ENCODE measurements around the gene CCL24. TPM values are rescaled to one million over a fixed set of nuclear protein-coding genes. Genes with fewer than 3 reads are reported as not detected.
"Not testable (repeated sequence)": the region's sequence is repeated elsewhere in the genome, so short reads cannot be mapped to it uniquely, and the experiment has no call there.

Gene CCL24
- not detected for total RNA-seq

- Mint-ChIP-seq H3K9me3 (ENCODE audit: insufficient read depth) (no peaks in the 10 kb centered on the region), H3K36me3 (ENCODE audit: low read depth) (no peaks in the 10 kb centered on the region), H3K4me1 (ENCODE audit: low read depth) (no peaks in the 10 kb centered on the region), H3K4me3 (no peak within 1 kb of the TSS), H3K27me3 (ENCODE audit: low read depth) (no peaks in the 10 kb centered on the region), H3K27ac (no peak within 1 kb of the TSS)
- POLR2A ChIA-PET: no interaction called here
- DNase-seq: no peak
- ATAC-seq: no peak
- CTCF ChIA-PET: no interaction called here
Observed at GRCh38 chr7:75813781-75814236, at the start of gene CCL24. Gene CCL24, minus strand, starts transcription at chr7:75813806. Its CDS starts 91 bp downstream, at chr7:75813715.

GRCh38 chr7:75861636-75862035, 48.0 kb upstream of the CCL24 start:
- no peaks in the 10 kb centered on the region for H3K4me1 Mint-ChIP-seq (ENCODE audit: low read depth)
- POLR2A ChIA-PET: no interaction called here
- no peak overlapping the region for H3K4me3 Mint-ChIP-seq
- no peaks in the 10 kb centered on the region for H3K9me3 Mint-ChIP-seq (ENCODE audit: insufficient read depth)
- H3K27ac Mint-ChIP-seq: no peak overlapping the region
- no peaks in the 10 kb centered on the region for H3K36me3 Mint-ChIP-seq (ENCODE audit: low read depth)
- peaks cover 4% of the 10 kb centered on the region for H3K27me3 Mint-ChIP-seq (ENCODE audit: low read depth)
- CTCF ChIA-PET: no interaction called here
- no peak for ATAC-seq
- no peak for DNase-seq

GRCh38 chr7:75858410-75858809, 44.8 kb upstream of the CCL24 start:
- no peak for ATAC-seq
- Mint-ChIP-seq H3K4me1 (ENCODE audit: low read depth) (no peaks in the 10 kb centered on the region), H3K4me3 (no peak overlapping the region), H3K36me3 (ENCODE audit: low read depth) (no peaks in the 10 kb centered on the region), H3K27ac (no peak overlapping the region), H3K27me3 (ENCODE audit: low read depth) (peaks cover 7% of the 10 kb centered on the region), H3K9me3 (ENCODE audit: insufficient read depth) (no peaks in the 10 kb centered on the region)
- ChIA-PET CTCF (no interaction called here), POLR2A (no interaction called here)
- no peak for DNase-seq

- H3K4me3 Mint-ChIP-seq: no peak overlapping the region
- no peak for DNase-seq
- POLR2A ChIA-PET: no interaction called here
- CTCF ChIA-PET: no interaction called here
- no peak overlapping the region for H3K27ac Mint-ChIP-seq
- no peaks in the 10 kb centered on the region for H3K9me3 Mint-ChIP-seq (ENCODE audit: insufficient read depth)
- ATAC-seq: no peak
- peaks cover 3% of the 10 kb centered on the region for H3K27me3 Mint-ChIP-seq (ENCODE audit: low read depth)
- no peaks in the 10 kb centered on the region for H3K4me1 Mint-ChIP-seq (ENCODE audit: low read depth)
- H3K36me3 Mint-ChIP-seq (ENCODE audit: low read depth): no peaks in the 10 kb centered on the region
Observed at GRCh38 chr7:75856536-75856935, 42.9 kb upstream of the CCL24 start.

GRCh38 chr7:75854813-75855345, 41.3 kb upstream of the CCL24 start:
- H3K27ac Mint-ChIP-seq; H3K4me1 Mint-ChIP-seq (ENCODE audit: low read depth); DNase-seq; ATAC-seq; H3K4me3 Mint-ChIP-seq; POLR2A ChIA-PET; H3K27me3 Mint-ChIP-seq (ENCODE audit: low read depth); H3K36me3 Mint-ChIP-seq (ENCODE audit: low read depth); H3K9me3 Mint-ChIP-seq (ENCODE audit: insufficient read depth): not testable (repeated sequence)
- CTCF ChIA-PET: interaction anchor here (1.2 to 1.4 kb wide), 2 partner anchors 12 to 166 kb away, joined by 3 read pairs; no protein-coding TSS in a partner anchor

GRCh38 chr7:75854233-75854632, 40.6 kb upstream of the CCL24 start:
- peaks cover 7% of the 10 kb centered on the region for H3K27me3 Mint-ChIP-seq (ENCODE audit: low read depth)
- no peaks in the 10 kb centered on the region for H3K4me1 Mint-ChIP-seq (ENCODE audit: low read depth)
- POLR2A ChIA-PET: no interaction called here
- no peak overlapping the region for H3K27ac Mint-ChIP-seq
- DNase-seq (no peak), ATAC-seq (no peak)
- H3K36me3 Mint-ChIP-seq (ENCODE audit: low read depth): no peaks in the 10 kb centered on the region
- H3K9me3 Mint-ChIP-seq (ENCODE audit: insufficient read depth): no peaks in the 10 kb centered on the region
- CTCF ChIA-PET: interaction anchor here (1.2 to 1.4 kb wide), 2 partner anchors 13 to 166 kb away, joined by 3 read pairs; no protein-coding TSS in a partner anchor
- H3K4me3 Mint-ChIP-seq: no peak overlapping the region

- DNase-seq: no peak
- Mint-ChIP-seq H3K4me3 (no peak overlapping the region), H3K36me3 (ENCODE audit: low read depth) (no peaks in the 10 kb centered on the region), H3K4me1 (ENCODE audit: low read depth) (no peaks in the 10 kb centered on the region), H3K9me3 (ENCODE audit: insufficient read depth) (no peaks in the 10 kb centered on the region), H3K27ac (no peak overlapping the region), H3K27me3 (ENCODE audit: low read depth) (peaks cover 7% of the 10 kb centered on the region)
- ChIA-PET CTCF (no interaction called here), POLR2A (no interaction called here)
- ATAC-seq: no peak
Observed at GRCh38 chr7:75850235-75850634, 36.6 kb upstream of the CCL24 start.

GRCh38 chr7:75849573-75849972, 36.0 kb upstream of the CCL24 start:
- H3K27ac Mint-ChIP-seq: no peak overlapping the region
- H3K27me3 Mint-ChIP-seq (ENCODE audit: low read depth): peaks cover 7% of the 10 kb centered on the region
- H3K9me3 Mint-ChIP-seq (ENCODE audit: insufficient read depth): no peaks in the 10 kb centered on the region
- ATAC-seq (no peak), DNase-seq (no peak)
- ChIA-PET POLR2A (no interaction called here), CTCF (no interaction called here)
- H3K4me1 Mint-ChIP-seq (ENCODE audit: low read depth): no peaks in the 10 kb centered on the region
- H3K4me3 Mint-ChIP-seq: no peak overlapping the region
- H3K36me3 Mint-ChIP-seq (ENCODE audit: low read depth): no peaks in the 10 kb centered on the region

GRCh38 chr7:75847707-75848106, 34.1 kb upstream of the CCL24 start:
- Mint-ChIP-seq H3K27ac (no peak overlapping the region), H3K4me1 (ENCODE audit: low read depth) (peaks cover 6% of the 10 kb centered on the region), H3K36me3 (ENCODE audit: low read depth) (no peaks in the 10 kb centered on the region), H3K27me3 (ENCODE audit: low read depth) (peaks cover 5% of the 10 kb centered on the region), H3K4me3 (no peak overlapping the region), H3K9me3 (ENCODE audit: insufficient read depth) (no peaks in the 10 kb centered on the region)
- CTCF ChIA-PET: interaction anchor here (1.3 kb wide), 1 partner anchor 19 kb away, joined by 4 read pairs; no protein-coding TSS in a partner anchor
- no peak for ATAC-seq
- no peak for DNase-seq
- POLR2A ChIA-PET: interaction anchor here (1.2 kb wide), 1 partner anchor 22 kb away, joined by 3 read pairs; no protein-coding TSS in a partner anchor

- H3K4me1 Mint-ChIP-seq (ENCODE audit: low read depth); H3K4me3 Mint-ChIP-seq; ATAC-seq; H3K9me3 Mint-ChIP-seq (ENCODE audit: insufficient read depth); H3K36me3 Mint-ChIP-seq (ENCODE audit: low read depth); H3K27ac Mint-ChIP-seq; CTCF ChIA-PET; POLR2A ChIA-PET; DNase-seq; H3K27me3 Mint-ChIP-seq (ENCODE audit: low read depth): not testable (repeated sequence)
Observed at GRCh38 chr7:75845132-75845531, 31.5 kb upstream of the CCL24 start.

GRCh38 chr7:75844158-75844557, 30.6 kb upstream of the CCL24 start:
- DNase-seq: no peak
- POLR2A ChIA-PET: no interaction called here
- no peak for ATAC-seq
- CTCF ChIA-PET: no interaction called here
- Mint-ChIP-seq H3K9me3 (ENCODE audit: insufficient read depth) (no peaks in the 10 kb centered on the region), H3K4me1 (ENCODE audit: low read depth) (peaks cover 7% of the 10 kb centered on the region), H3K4me3 (no peak overlapping the region), H3K36me3 (ENCODE audit: low read depth) (no peaks in the 10 kb centered on the region), H3K27ac (no peak overlapping the region), H3K27me3 (ENCODE audit: low read depth) (no peaks in the 10 kb centered on the region)

GRCh38 chr7:75843613-75844116, 30.1 kb upstream of the CCL24 start:
- Mint-ChIP-seq H3K4me1 (ENCODE audit: low read depth) (peaks cover 7% of the 10 kb centered on the region), H3K27ac (no peak overlapping the region), H3K27me3 (ENCODE audit: low read depth) (no peaks in the 10 kb centered on the region), H3K4me3 (no peak overlapping the region), H3K9me3 (ENCODE audit: insufficient read depth) (no peaks in the 10 kb centered on the region), H3K36me3 (ENCODE audit: low read depth) (no peaks in the 10 kb centered on the region)
- ATAC-seq (no peak), DNase-seq (no peak)
- POLR2A ChIA-PET: no interaction called here
- CTCF ChIA-PET: no interaction called here
